ENCODE data around the gene KLHDC1. TPM values are rescaled to one million over a fixed set of nuclear protein-coding genes. Genes with fewer than 3 reads are reported as not detected.

Gene KLHDC1
- total and polyA plus RNA-seq, 9 of the 15 experiments (the other 6 are each of a cell fraction or from before 2014, with no cell fraction given) = 0.08 to 0.41 (median 0.18) TPM

DNA sequence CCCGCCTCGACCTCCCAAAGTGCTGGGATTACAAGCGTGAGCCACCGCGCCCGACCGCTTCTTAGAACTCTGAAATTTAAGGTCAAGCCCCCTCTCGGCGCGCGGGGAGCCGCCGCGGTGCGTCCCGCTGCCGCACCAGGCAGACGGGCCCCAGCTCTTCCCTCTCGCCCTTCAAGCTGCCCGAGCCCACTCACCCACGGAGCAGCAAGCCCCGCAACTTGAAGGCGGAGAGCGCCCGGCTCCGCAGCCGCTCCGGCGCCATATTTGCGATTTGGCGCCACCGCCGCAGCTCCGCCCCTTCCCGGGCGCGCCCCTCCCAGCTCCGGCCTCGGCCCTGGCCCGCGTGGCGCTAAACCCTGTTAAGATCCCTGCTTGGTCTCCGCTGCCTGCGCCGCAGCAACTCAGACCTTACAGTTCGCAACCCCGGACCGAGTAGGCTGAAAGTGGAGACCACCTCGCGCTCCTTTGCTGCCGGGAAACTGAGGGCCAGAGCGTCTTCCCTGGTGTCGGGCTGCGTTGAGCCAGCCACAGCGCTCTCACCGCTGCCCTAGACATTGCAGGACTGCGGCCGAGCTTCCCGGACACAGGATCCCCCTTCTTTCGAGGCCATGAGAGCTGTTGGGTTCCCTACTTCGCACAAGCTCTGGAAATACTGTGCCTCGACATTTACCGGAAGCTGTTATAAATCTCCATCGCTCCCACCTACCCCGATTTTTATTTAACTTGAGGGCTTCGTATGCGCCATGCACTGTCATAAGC is 4.8 kb upstream of the KLHDC1 start, which contains the start of gene POLE2 (continued):
- TF ChIP-seq, protein P1, sequence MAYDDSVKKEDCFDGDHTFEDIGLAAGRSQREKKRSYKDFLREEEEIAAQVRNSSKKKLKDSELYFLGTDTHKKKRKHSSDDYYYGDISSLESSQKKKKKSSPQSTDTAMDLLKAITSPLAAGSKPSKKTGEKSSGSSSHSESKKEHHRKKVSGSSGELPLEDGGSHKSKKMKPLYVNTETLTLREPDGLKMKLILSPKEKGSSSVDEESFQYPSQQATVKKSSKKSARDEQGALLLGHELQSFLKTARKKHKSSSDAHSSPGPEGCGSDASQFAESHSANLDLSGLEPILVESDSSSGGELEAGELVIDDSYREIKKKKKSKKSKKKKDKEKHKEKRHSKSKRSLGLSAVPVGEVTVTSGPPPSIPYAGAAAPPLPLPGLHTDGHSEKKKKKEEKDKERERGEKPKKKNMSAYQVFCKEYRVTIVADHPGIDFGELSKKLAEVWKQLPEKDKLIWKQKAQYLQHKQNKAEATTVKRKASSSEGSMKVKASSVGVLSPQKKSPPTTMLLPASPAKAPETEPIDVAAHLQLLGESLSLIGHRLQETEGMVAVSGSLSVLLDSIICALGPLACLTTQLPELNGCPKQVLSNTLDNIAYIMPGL (CRISPR knock-in tag; IDR thresholded peaks at IDR 0.05) = no peak
- no peak for TF ChIP-seq RAD21 (CRISPR knock-in tag; conservative IDR thresholded peaks at IDR 0.05 in 1 of 2, IDR thresholded peaks at IDR 0.05 in 1 of 2)
- TF ChIP-seq KLF16 (IDR thresholded peaks at IDR 0.05) = no peak
- no peak for TF ChIP-seq MEF2A (IDR thresholded peaks at IDR 0.05; ENCODE audit: control insufficient read depth, low read depth, low read length)
- TF ChIP-seq ZBTB7A (IDR thresholded peaks at IDR 0.05; ENCODE audit: borderline replicate concordance, control insufficient read depth, low read depth, low read length) = peak; percentile 40; the same call in 1 of the 2 replicates
- TF ChIP-seq SAFB2 (IDR thresholded peaks at IDR 0.05; ENCODE audit: borderline replicate concordance, low read depth, low read length, severe bottlenecking) = no peak
- TF ChIP-seq TBP (optimal IDR thresholded peaks at IDR 0.05; ENCODE audit: low read depth, low read length) = peak; percentile 87
- no peak for TF ChIP-seq EGR1 (conservative IDR thresholded peaks at IDR 0.05)
- TF ChIP-seq ZKSCAN8 (CRISPR knock-in tag; IDR thresholded peaks at IDR 0.05) = peak; percentile 76; the same call in 1 of the 2 replicates
- TF ChIP-seq TAF9B (IDR thresholded peaks at IDR 0.05; ENCODE audit: partially characterized antibody) = peak; percentile 71
- no peak for TF ChIP-seq TSC22D4 (tag; IDR thresholded peaks at IDR 0.05)
- TF ChIP-seq ZNF551 (CRISPR knock-in tag; IDR thresholded peaks at IDR 0.05) = no peak
- no peak for TF ChIP-seq PPARD (CRISPR knock-in tag; IDR thresholded peaks at IDR 0.05)
- TF ChIP-seq EP400 (IDR thresholded peaks at IDR 0.05) = peak; percentile 81
- TF ChIP-seq, protein P2, sequence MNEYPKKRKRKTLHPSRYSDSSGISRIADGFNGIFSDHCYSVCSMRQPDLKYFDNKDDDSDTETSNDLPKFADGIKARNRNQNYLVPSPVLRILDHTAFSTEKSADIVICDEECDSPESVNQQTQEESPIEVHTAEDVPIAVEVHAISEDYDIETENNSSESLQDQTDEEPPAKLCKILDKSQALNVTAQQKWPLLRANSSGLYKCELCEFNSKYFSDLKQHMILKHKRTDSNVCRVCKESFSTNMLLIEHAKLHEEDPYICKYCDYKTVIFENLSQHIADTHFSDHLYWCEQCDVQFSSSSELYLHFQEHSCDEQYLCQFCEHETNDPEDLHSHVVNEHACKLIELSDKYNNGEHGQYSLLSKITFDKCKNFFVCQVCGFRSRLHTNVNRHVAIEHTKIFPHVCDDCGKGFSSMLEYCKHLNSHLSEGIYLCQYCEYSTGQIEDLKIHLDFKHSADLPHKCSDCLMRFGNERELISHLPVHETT (CRISPR knock-in tag; conservative IDR thresholded peaks at IDR 0.05 in 1 of 2, IDR thresholded peaks at IDR 0.05 in 1 of 2) = no peak
- no peak for TF ChIP-seq NFIX (CRISPR knock-in tag; IDR thresholded peaks at IDR 0.05; ENCODE audit: low read depth)
- peak; percentile 72 to 95 (median 93) for TF ChIP-seq YY1 (IDR thresholded peaks at IDR 0.05; ENCODE audit: borderline replicate concordance in 1 of 3, control insufficient read depth in 1 of 3, extremely low read depth in 1 of 3, insufficient read depth in 3 of 3, insufficient read length in 1 of 3, insufficient replicate concordance in 2 of 3, low read depth in 1 of 3, low read length in 2 of 3)
- no peak for TF ChIP-seq CBFB (CRISPR knock-in tag; IDR thresholded peaks at IDR 0.05)
- TF ChIP-seq DMBX1 (CRISPR knock-in tag; IDR thresholded peaks at IDR 0.05; ENCODE audit: borderline replicate concordance) = peak; percentile 81
- TF ChIP-seq THAP12 (CRISPR knock-in tag; IDR thresholded peaks at IDR 0.05) = no peak; the same call in 1 of the 2 replicates
- TF ChIP-seq EP300 (IDR thresholded peaks at IDR 0.05; ENCODE audit: low read length) = no peak
- TF ChIP-seq ZNF311 (CRISPR knock-in tag; IDR thresholded peaks at IDR 0.05) = no peak

Data from K562 (cell line).